ENCODE results near the gene DMP1.

- TF ChIP-seq EP300 (IDR thresholded peaks at IDR 0.05) (no peak), POLR2A (IDR thresholded peaks at IDR 0.05) (no peak)
Measured at GRCh38 chr4:87679449-87680169, 29.5 kb downstream of the DMP1 start.
